Medulla oblongata (tissue), 1 donor: ENCODE data around the gene CARD19.
"Not testable (repeated sequence)": the region's sequence is repeated elsewhere in the genome, so short reads cannot be mapped to it uniquely, and the experiment has no call there.

ENCODE experiments used
- DNase-seq: peaks from one replicate; pipeline ENCODE4 v3.0.0-alpha.2; 2015; ENCODE audit errors: extremely low spot score

The CARD19 gene

DNA sequence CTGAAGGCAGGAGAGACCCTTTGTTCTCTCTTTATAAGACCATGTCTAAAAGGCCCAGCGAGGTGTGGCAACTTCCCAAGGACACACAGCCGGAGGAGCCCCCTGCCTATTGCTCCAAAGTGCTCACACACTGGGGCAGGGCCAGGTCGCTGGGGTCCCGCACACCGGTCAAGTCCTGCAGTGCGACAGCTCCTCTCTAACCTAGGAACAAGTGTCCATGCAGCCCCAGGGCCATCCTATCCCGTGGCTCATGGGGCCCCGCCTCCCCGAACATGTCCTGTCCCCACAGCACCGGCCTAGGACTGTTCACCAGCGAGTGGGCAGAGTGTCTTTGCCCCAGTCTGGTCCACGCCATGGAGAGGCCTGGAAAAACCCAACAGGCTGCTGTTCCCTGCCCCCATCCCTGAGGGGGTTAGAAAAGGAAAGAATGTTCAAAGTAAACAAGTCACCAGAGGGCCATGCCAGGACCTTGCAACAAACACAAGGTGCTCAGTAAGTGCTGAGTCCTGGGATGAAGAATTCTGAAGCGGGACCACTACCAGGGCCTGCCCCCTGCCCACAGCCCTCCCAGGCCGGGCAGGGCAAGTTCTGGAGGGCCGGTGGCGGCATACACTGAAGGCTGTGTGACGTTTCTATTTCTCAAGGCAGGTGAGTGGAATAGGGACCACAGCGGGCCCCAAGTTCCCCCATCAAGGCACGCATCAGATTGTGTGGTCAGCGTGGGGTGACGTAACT lies 37.1 kb downstream of the CARD19 start:
- DNase-seq, result peak; percentile 86

DNA sequence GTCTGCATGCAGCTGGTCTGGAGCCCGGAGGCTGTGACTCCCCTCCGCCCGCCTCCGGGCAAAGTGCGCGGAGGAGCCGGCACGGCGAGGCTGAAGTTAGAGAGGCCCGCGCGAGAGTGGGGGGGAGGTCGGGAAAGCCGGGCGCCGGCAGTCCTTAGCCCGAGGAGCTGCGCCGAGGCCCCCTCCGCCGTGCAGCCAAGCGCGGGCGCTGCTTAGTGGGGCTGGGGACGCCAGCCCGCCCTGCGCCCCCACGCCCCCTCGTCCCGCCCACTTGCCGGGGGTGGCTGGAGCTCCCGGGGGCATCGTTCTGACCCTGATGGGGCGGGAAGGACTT lies 37.6 kb downstream of the CARD19 start:
- DNase-seq, result no peak

DNA sequence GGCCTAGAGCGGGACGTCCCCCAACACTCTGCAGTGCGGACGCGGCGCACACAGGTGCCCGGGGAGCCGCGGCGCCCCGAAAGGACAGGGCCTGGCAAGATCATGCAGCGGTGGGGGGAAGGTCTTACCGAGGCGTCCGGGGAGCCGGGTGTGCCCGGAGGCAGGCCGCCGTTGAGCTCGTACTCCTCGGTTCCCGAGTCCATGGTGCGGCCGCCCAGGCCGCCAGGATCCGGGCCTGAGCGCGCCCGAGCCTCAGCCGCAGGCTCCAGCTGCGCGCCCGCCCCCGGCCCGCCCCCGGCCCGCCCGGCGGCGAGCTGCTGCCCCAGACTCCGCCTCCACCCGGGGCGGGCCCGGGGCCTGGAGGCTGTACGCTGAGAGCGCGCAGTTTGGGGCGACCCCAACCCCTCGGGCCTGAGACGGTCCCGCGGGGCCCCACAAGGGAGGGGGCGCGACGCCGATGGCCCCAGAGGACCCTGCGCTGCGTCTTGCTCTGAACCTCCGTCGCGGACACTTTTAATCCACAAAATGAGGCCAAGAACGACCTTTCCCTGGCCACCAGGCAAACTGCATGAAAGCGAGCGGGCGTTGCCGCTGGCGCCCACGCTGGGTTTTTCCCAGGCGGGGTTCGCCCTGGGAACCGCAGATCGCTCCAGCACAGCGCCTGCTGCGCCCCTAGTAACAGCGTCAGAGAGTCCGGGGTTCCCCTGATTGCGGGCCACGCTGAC lies 38.2 kb downstream of the CARD19 start, which contains the start of gene NINJ1:
TSS of gene NINJ1 (minus strand) at position 237 of the 725 bp plus-strand sequence. CDS start at position 203, 34 bp downstream.
- peak; percentile 82 for DNase-seq

DNA sequence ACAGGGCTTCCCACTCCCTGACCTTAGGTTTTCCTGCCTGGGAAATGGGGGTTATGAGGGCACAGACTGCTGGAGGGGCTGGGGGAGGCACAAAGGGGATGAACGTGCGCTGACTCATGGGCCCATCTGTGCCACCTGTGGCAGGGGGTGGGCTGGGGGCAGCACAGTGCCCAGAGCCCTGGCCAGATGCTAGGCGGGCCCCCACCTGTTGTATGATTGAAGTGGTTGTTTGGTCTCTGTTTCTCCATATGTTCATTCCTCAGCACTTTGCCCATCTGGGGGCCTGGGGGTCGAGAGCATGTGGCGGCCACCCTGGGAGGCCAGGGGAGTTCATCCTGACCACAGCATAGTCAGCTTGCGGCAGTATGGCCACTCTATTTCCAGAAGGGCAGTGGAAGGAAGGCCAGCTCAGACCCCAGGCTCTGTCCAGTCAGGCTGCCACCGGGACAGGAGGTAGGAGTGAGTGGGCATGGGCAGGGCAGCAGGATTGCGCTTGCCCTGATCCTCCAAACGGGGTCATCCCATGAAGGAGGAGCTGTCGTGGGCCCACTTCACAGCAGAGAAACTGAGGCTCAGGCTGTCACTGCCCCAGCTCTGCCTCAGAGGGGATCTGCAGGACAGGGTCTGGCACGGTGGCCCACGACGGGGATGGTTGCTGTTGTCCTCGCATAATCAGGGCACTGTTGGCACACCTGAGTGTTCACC lies 38.9 kb downstream of the CARD19 start:
- DNase-seq, result no peak

DNA sequence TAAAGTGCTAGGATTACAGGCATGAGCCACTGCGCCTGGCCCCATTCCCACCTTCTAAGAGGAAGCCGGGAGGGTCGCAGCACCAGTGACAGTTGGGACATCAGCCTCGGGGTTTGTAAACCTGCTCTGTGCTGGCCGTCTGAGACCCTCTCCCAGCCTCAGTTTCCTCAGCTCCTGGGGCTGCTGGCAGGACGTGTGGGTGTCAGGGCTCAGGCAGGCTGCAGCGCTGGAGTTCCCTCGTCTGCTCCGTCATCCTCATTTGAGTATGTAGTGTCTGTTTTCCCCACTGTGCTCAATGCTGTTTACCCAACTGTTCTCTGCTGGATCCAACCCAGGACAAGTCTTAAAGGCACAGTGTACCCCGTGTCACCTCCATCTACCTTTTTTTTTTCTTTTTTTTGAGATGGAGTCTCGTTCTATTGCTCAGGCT lies 40.0 kb downstream of the CARD19 start:
- peak; percentile 56 for DNase-seq

DNA sequence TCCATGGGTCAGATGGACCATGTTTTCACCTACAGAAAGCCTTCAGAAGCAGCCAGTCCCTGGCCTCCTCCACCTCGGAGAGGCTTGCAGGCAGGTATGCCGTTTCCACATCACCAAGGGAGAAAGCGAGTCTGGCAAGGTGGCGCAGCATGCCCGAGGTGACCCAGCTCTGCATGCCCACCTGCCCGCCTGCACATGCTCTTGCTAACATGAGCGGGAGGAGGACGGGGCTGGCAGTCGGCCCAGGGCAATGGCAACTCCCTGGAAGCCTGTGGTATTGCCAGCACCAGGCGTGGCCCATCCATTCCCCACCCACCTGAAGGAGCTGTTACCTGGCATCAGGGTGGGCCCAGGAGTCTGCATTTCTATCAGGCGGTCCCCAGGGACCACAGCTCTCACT lies 41.3 kb downstream of the CARD19 start:
- DNase-seq, result no peak

DNA sequence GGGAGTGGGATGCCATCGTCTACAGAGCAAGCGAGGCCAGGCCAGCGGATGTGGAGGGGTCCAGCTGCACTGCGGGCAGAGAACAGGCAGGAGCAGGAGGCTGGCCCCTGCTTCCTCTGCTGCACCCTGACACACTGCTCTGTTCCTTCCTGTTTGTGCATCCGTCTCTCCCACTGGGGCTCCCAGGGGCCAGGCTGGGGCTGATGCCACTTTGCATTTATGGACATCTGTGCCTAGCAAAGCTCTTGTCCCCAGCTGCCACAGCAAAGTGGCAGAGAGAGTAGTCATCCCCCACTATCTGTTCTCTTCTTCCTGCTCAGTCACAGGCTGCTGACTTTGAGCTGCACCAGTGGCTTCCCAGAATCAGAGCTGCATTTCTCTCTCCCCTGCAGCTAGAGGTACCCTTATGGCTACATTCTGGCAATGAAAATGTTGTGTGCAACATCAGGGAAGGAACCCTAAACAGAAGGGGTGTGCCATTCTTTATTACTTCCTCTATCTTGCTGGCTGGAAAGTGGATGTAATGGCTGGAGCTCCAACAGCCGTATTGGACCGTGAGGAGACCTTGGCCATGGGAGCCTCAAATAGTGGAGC lies 42.3 kb downstream of the CARD19 start:
- DNase-seq, result no peak

DNA sequence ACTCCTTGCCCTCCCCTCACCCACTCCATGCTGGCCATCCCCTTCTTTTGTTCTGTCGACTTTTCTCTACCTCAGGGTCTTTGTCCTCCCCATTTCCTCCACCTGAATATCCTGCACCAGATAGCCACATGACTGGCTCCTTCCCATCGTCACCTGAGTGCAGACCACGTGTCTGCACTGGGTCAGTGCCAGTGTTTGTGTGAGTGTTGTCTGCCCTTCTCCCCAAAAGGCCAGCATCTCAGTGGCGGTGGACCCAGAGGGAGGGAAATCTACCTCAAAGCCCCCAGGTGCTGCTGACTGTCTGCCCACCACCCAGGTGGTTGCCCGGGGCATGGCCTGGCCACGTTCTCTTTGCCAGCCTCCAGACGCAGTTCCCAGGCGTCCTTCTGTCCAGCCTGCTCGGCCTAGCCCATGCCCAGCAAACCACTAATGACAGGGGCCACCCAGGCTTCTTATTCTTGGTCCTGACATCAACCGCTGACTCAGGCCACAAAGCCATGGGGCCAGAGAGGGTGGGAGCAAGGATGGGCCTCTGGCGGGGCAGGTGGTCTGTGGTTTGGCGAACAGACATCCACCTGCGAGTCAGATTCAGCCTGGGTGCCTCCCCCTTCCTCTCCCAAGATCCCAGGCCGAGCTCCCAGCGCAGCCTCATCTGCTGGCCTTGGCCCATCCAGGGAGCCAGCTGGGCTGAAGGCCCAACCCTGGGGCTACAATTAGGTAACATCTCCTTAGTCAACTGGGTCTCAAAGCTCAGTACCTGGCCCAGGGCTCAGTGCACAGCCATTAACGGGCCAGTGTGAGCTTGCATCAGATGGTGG lies 43.6 kb downstream of the CARD19 start:
- DNase-seq, result no peak

DNA sequence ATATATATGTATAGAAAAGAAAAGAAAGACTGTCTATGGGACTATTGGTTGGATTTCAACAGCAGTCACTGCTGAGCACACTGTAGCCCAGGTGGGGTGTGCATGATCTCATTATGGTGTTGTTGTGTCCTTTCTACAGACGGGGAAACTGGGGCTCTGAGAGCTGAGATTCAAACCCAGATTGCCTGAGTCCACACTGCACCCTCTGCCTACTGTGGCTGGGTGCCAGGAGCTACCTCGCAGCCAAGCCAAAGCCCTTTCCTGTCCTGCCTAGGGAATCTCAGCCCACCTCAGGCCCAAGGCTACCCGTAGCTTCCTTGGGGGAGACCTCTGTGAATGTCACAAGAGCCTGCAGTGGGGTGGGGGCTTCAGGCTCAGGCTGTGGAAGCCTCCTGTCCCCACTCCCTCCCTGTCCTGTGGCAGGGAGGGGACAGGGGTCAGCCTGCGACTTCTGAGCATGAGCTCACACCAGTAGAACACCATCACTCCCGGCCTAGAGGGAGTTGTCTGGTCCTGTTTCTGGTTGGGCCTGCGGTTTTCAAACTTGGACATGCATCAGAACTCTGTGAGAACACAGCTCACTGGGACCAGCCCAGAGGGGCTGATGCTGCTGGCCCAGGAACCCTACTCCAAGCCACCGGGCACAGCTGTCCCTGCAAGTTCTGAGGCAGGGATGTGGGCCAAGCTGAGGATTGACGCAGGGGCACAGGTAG lies 45.9 kb downstream of the CARD19 start:
- DNase-seq, result no peak

DNA sequence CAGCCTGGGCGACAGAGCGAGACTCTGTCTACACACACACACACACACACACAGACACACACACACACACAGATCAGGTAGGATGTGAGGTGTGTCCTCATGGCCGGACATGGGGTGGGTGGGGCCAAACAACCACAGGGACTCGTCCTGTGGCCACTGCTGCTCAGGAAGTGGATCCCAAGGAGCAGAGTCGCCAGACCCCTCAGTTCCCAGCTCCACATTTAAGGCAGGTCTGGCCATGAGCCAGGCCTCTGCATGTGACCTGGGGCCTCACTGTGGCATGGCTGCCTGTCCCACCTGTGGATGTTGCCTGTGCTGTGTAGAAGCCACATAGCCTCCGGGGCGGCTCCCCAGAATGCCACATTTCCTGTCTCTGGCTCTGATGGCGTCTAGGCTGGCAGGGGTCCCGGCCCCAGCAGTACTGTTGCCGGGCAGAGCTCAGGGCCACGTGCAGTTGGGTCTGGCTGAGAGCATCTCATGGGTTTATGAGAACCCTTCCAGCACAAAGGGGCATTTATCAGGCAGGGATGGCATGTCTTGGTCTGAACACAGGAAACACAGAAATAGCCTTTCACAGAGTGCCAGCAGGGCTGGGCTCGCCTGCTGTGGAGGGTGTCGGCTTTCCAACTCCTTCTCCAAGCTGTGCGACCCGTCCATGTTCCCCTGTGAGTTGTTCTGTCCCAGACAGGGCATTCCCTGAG lies 48.0 kb downstream of the CARD19 start:
- DNase-seq, result peak; percentile 97

DNA sequence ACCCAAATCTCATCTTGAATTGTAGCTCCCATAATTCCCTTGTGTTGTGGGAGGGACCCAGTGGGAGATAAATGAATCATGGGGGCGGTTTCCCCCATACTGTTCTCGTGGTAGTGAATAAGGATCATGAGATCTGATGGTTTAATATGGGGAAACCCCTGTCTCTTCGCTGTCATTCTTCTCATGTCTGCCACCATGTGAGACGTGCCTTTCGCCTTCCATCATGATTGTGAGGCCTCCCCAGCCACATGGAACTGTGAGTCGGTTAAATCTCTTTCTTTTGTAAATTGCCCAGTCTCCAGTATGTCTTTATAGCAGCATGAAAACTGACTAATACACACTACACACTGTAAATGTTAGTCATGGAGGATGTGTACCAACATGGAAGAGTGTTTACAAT lies 50.7 kb downstream of the CARD19 start:
- DNase-seq, result not testable (repeated sequence)

DNA sequence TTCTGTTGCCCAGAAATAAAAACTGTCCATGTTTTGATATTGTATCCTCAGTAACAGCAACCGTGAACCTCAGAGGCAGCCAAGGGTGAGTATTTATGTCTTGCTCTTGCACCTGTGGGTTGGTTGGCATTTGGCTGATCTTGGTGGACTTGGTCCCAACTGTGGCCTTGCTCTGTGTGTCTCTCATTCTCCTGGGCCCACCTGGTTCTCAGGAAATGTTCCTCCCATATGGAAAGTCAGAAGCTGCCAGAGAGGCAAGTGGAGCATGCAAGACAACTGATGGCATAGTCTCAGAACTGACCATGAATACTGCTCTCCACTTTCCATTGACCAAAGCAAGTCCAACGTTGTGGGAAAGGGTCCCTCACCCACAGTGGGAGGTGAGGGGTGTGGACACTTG lies 51.6 kb downstream of the CARD19 start:
- no peak for DNase-seq

DNA sequence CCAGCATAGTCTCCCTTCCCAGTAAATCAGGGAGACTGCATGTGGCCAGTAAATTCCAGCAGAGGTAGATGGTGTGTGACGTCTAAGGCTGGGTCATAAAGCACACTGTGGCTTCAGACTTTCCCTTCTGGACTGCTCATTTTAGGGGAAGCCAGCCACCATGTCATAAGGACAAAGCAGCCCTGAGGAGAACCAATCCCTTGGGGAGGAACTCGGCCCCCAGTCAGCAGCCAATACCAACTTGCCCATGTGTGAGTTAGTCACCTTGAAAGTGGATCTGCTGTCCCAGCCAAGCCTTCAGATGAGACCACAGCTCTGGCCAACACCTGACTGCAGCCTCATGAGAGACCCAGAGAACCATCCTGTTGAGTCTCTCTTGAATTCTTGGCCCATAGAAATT lies 52.7 kb downstream of the CARD19 start:
- no peak for DNase-seq

DNA sequence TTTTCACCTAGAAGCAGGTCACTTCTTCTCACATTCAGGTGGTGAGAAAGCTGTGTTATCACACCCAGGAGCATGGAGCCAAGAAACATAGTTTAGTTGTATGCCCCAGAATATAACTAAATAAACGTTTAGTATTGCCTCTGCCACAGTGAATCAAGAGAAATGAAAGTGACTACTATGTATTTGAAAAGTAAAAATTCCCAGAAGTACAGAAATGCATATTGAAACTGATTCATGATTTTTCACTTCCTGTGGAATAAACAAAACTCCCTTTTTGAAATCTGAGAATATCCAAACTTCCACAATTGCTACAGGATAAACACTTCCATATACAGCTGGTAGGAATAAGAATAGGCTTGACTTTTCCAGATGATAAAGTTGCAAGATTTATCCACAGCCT lies 53.3 kb downstream of the CARD19 start:
- no peak for DNase-seq

DNA sequence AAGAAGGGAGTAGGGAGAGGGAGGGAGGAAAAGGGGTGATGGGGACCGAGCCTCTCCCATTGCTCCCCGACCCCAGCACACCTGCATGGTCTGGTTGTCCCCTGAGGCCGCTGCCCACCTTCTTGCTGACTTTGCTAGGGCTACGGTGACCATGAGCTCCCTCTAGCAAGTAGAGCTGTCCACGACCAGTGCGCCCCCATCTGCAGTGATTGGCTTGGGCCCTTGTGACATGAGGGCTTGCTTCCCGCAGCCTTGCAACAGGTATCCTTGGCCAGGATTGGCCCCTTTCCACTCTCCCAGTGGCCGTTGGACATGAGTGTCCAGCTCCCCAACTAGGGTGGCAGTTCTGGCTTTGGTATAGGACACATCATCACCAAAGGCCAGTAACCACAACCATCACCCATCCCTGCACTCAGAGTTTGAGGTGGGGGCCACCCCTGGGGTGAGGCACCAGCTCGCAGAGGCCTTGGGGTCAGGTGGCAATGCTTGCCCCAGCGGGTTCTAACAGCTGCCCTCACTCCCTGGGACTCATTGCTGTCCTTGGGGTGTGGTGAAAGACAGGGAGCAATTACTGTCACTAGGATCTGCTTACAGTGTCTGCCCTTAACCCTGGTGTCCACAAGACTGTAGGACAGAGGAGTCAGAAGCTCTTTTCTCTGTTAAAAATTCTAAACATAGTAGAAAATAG lies 55.2 kb downstream of the CARD19 start:
- DNase-seq, result no peak

DNA sequence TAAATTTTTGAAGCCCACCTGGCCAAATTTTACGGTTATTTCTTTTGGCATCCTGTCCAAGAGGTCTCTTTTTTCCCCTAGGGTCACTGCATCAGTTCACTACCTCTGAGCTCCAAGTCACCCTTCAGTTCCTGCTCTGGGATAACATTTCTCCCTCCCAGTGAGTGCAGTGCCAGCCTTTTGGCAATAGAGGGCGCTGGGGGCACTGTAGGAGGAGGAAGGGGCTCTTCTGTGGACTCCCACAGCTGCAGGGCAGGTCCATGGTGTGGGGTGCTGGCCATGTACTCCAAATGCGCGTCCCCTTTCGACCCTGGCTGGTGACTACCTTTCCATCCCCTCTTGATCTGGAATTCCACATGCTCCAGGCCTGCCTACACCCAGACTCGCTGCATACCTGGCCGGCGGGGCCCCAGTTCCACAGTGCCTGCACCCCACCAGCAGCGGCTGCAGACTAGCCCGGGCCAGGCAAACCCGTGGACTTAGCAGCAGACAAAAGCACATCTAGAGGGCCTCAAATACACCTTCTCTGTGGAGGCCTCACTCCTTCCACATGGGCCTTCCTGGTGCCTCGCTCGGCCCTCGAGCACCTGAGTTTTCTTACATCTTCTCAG lies 58.4 kb downstream of the CARD19 start:
- peak; percentile 53 for DNase-seq

DNA sequence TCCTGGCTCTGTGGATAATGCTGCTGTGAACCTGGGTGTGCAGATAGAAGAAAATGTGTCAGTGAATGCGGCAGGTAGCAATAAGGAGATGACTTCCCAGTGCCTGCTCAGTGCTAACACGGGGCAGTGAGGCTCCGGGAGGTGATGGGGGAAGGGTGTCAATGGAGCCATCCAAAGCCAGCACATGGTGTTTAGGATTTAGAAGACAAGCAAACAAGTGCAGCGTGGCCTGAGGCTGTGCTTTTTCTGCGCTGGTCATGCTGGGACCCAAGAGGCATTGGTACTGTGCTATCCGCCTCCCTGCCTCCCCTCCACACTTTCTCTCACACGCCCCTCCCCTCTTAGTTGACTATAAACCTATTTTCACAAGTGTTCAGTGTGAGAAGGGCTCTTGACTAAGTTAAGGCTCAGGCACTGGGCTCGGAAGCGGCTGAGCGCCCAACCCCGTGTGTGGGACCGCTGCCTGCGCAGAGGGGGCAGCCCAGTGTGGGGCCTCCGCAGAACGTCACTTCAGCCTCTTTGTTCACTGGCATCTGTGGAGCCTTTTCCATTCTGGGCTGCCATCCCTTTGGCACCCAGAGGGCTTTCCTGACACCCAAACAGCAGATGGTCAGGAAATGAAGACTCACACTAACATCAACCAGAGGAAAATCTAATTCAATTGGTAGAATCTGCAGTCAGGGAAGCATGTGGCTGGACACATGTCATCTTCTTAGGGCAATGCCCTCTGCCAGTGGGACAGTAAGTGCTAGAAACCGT lies 59.9 kb downstream of the CARD19 start:
- peak; percentile 83 for DNase-seq

DNA sequence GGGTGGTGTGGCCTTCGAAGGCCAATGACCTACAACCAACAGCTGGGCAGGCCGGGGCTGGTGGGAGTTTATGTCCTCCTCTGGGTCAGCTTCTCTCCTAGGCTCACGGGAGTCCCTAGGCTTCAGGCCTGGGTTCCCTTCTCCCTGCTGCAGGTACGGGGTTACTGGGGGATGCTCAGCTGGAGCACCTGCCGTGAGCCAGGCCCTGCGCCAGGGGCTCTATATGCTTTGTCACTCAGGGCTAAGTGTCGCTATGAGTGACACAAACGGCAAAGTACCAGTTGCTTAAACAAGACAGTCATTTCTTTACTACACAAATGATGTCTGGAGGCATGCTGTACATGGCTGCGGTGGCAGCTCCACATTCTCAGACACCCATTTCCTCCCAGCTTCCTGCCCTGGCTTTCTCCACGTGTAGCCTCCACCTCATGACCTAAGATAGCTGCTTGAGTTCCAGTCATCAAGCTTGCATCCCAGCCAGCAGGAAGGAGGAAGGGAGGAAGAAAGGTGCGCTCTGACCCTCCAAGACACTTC lies 60.5 kb downstream of the CARD19 start:
- DNase-seq, result no peak
